ENCODE results near the gene XRCC3.

The XRCC3 gene

GRCh38 chr14:103755060-103755459 is 39.8 kb upstream of the XRCC3 start:
- ChIA-PET CTCF (no interaction called here), POLR2A (no interaction called here)
- TF ChIP-seq SP1 (IDR thresholded peaks at IDR 0.05) (no peak), CTBP1 (IDR thresholded peaks at IDR 0.05; ENCODE audit: borderline replicate concordance) (no peak), PKNOX1 (IDR thresholded peaks at IDR 0.05) (no peak), FOXK2 (IDR thresholded peaks at IDR 0.05) (no peak), FOXM1 (IDR thresholded peaks at IDR 0.05; ENCODE audit: borderline replicate concordance) (no peak)
- DNase-seq (ENCODE audit: extremely low spot score) = no peak

DNA sequence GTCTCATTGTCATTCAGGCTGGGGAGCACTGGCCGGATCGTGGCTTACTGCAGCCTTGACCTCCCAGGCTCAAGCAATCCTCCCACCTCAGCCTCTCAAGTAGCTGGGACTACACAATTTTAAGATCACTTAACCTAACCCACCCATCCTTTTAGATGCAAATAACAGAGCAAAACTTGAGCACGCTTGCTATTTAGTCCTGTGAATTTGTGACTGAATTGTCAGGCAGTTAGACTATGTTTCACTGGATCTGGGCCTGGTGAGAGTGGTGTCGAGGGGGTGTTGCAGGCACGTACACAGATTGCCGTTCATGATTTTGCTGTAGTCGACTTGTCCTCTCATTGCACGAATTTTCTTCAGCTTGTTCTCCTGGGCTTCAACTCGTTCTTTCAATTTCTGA is 38.5 kb upstream of the XRCC3 start:
- DNase-seq (ENCODE audit: extremely low spot score) = no peak
- CTCF ChIA-PET = no interaction called here
- POLR2A ChIA-PET = no interaction called here
- TF ChIP-seq L3MBTL2 (conservative IDR thresholded peaks at IDR 0.05) (no peak), BHLHE40 (IDR thresholded peaks at IDR 0.05; ENCODE audit: borderline replicate concordance) (no peak), ARNT (IDR thresholded peaks at IDR 0.05) (no peak), SUZ12 (IDR thresholded peaks at IDR 0.05) (no peak), FOXM1 (IDR thresholded peaks at IDR 0.05; ENCODE audit: borderline replicate concordance) (no peak)

GRCh38 chr14:103749860-103750259 is 34.6 kb upstream of the XRCC3 start:
- DNase-seq (ENCODE audit: extremely low spot score) = no peak
- TF ChIP-seq ZNF384 (IDR thresholded peaks at IDR 0.05) (no peak), FOXA1 (IDR thresholded peaks at IDR 0.05) (no peak), SP1 (IDR thresholded peaks at IDR 0.05) (no peak), PKNOX1 (IDR thresholded peaks at IDR 0.05) (no peak), SUZ12 (IDR thresholded peaks at IDR 0.05) (no peak), LEF1 (IDR thresholded peaks at IDR 0.05; ENCODE audit: borderline replicate concordance) (no peak), HDGF (IDR thresholded peaks at IDR 0.05; ENCODE audit: borderline replicate concordance) (no peak), CTBP1 (IDR thresholded peaks at IDR 0.05; ENCODE audit: borderline replicate concordance) (no peak), NFRKB (IDR thresholded peaks at IDR 0.05) (no peak)
- ChIA-PET POLR2A (no interaction called here), CTCF (no interaction called here)

DNA sequence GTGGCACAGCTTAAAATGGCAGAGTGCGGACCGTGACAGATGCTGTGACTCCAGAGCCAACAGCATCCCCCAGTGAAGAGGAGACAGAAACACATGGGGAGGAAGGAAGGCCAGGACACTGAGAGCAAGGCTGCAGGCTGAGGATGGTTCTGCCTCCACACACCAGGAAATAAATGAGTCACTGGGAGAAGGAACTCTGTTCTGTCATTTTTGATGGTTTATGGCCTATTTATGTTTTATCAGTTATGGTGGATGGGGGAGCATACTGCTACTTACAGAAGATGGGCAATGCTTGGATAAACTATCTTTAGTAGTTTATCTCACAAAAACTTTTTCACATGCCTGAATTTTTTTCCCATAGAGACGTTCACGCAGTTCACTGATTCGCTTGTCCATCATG is 34.2 kb upstream of the XRCC3 start:
- ChIA-PET CTCF (no interaction called here), POLR2A (no interaction called here)
- no peak for DNase-seq (ENCODE audit: extremely low spot score)
- no peak for TF ChIP-seq FOXK2 (IDR thresholded peaks at IDR 0.05)
- no peak for TF ChIP-seq L3MBTL2 (conservative IDR thresholded peaks at IDR 0.05)
- no peak for TF ChIP-seq HDGF (IDR thresholded peaks at IDR 0.05; ENCODE audit: borderline replicate concordance)
- TF ChIP-seq LEF1 (IDR thresholded peaks at IDR 0.05; ENCODE audit: borderline replicate concordance) = no peak
- no peak for TF ChIP-seq BHLHE40 (IDR thresholded peaks at IDR 0.05; ENCODE audit: borderline replicate concordance)
- TF ChIP-seq PKNOX1 (IDR thresholded peaks at IDR 0.05) = no peak
- TF ChIP-seq CTBP1 (IDR thresholded peaks at IDR 0.05; ENCODE audit: borderline replicate concordance) = no peak
- TF ChIP-seq NFRKB (IDR thresholded peaks at IDR 0.05) = no peak
- TF ChIP-seq ELF4 (IDR thresholded peaks at IDR 0.05) = no peak
- no peak for TF ChIP-seq SUZ12 (IDR thresholded peaks at IDR 0.05)
- TF ChIP-seq SP1 (IDR thresholded peaks at IDR 0.05) = no peak
- no peak for TF ChIP-seq ARNT (IDR thresholded peaks at IDR 0.05)
- TF ChIP-seq FOXM1 (IDR thresholded peaks at IDR 0.05; ENCODE audit: borderline replicate concordance) = no peak
- TF ChIP-seq FOXA1 (IDR thresholded peaks at IDR 0.05) = no peak
- TF ChIP-seq TARDBP (IDR thresholded peaks at IDR 0.05) = no peak
- TF ChIP-seq ZNF384 (IDR thresholded peaks at IDR 0.05) = no peak

GRCh38 chr14:103748534-103748857 is 33.2 kb upstream of the XRCC3 start:
- TF ChIP-seq FOXA1 (IDR thresholded peaks at IDR 0.05) = no peak
- no peak for TF ChIP-seq CTBP1 (IDR thresholded peaks at IDR 0.05; ENCODE audit: borderline replicate concordance)
- no peak for TF ChIP-seq FOXM1 (IDR thresholded peaks at IDR 0.05; ENCODE audit: borderline replicate concordance)
- TF ChIP-seq ELF4 (IDR thresholded peaks at IDR 0.05) = no peak
- no peak for TF ChIP-seq TARDBP (IDR thresholded peaks at IDR 0.05)
- no peak for TF ChIP-seq NFRKB (IDR thresholded peaks at IDR 0.05)
- TF ChIP-seq ZNF384 (IDR thresholded peaks at IDR 0.05) = no peak
- no peak for TF ChIP-seq ARNT (IDR thresholded peaks at IDR 0.05)
- TF ChIP-seq PKNOX1 (IDR thresholded peaks at IDR 0.05) = no peak
- DNase-seq (ENCODE audit: extremely low spot score) = no peak
- POLR2A ChIA-PET = no interaction called here
- CTCF ChIA-PET = no interaction called here

DNA sequence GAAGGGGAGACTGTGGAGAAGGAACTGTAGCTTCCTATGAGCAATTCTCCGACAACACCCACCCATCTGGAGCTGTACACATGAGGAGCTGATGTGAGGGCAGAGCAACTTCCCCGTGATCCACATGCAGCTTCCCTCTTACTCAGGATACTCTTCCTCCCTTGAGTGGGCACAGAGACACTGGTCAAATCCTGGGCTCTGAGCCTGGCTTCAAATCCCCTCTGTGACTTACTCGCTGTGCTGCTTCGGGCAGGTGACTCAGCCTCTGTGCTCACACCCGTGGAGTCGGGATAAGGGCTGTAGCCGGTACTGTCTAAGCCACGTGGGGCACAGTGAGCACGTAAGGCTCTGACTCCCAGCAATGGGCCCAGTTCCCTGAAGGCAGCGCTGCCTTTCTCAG is 31.4 kb upstream of the XRCC3 start:
- ChIA-PET CTCF (no interaction called here), POLR2A (no interaction called here)
- TF ChIP-seq PKNOX1 (IDR thresholded peaks at IDR 0.05) (no peak), ELF4 (IDR thresholded peaks at IDR 0.05) (no peak), NFRKB (IDR thresholded peaks at IDR 0.05) (no peak), SUZ12 (IDR thresholded peaks at IDR 0.05) (no peak), FOXA1 (IDR thresholded peaks at IDR 0.05) (no peak), SP1 (IDR thresholded peaks at IDR 0.05) (no peak), LEF1 (IDR thresholded peaks at IDR 0.05; ENCODE audit: borderline replicate concordance) (no peak), HDGF (IDR thresholded peaks at IDR 0.05; ENCODE audit: borderline replicate concordance) (no peak), BHLHE40 (IDR thresholded peaks at IDR 0.05; ENCODE audit: borderline replicate concordance) (no peak), CTBP1 (IDR thresholded peaks at IDR 0.05; ENCODE audit: borderline replicate concordance) (no peak), FOXK2 (IDR thresholded peaks at IDR 0.05) (no peak), ZNF384 (IDR thresholded peaks at IDR 0.05) (no peak), L3MBTL2 (conservative IDR thresholded peaks at IDR 0.05) (no peak), TARDBP (IDR thresholded peaks at IDR 0.05) (no peak), ARNT (IDR thresholded peaks at IDR 0.05) (no peak), FOXM1 (IDR thresholded peaks at IDR 0.05; ENCODE audit: borderline replicate concordance) (no peak)
- DNase-seq (ENCODE audit: extremely low spot score) = no peak
